ENCODE measurements around the gene ARHGAP28.

Gene ARHGAP28

GRCh38 chr18:6947338-6948030 lies 218.0 kb downstream of the ARHGAP28 start:
- H3K9me3 ChIP-seq (ENCODE audit: control insufficient read depth, insufficient read depth, low read depth, low read length), result no peaks in the 10 kb centered on the region
- H3K4me1 ChIP-seq (ENCODE audit: control insufficient read depth, insufficient read depth, low read length), result peaks cover 11% of the 10 kb centered on the region; the same call in 1 of the 2 replicates
- no peak overlapping the region for H3K4me3 ChIP-seq (ENCODE audit: low read depth, low read length)
- H3K9ac ChIP-seq (ENCODE audit: low read length), result no peak overlapping the region
- H3K27ac ChIP-seq (ENCODE audit: low read depth, low read length), result no peak overlapping the region
- no peaks in the 10 kb centered on the region for H3K27me3 ChIP-seq (ENCODE audit: control insufficient read depth, insufficient read depth, low read length)
- peaks cover 33% of the 10 kb centered on the region for H3K36me3 ChIP-seq (ENCODE audit: control insufficient read depth, insufficient read depth, low read length)

GRCh38 chr18:6948281-6949055 lies 219.0 kb downstream of the ARHGAP28 start:
- H3K36me3 ChIP-seq (ENCODE audit: control insufficient read depth, insufficient read depth, low read length), result peaks cover 32% of the 10 kb centered on the region
- H3K4me1 ChIP-seq (ENCODE audit: control insufficient read depth, insufficient read depth, low read length), result peaks cover 11% of the 10 kb centered on the region; the same call in 1 of the 2 replicates
- H3K9me3 ChIP-seq (ENCODE audit: control insufficient read depth, insufficient read depth, low read depth, low read length), result no peaks in the 10 kb centered on the region
- H3K27ac ChIP-seq (ENCODE audit: low read depth, low read length), result no peak overlapping the region
- no peaks in the 10 kb centered on the region for H3K27me3 ChIP-seq (ENCODE audit: control insufficient read depth, insufficient read depth, low read length)
- H3K9ac ChIP-seq (ENCODE audit: low read length), result no peak overlapping the region
- H3K4me3 ChIP-seq (ENCODE audit: low read depth, low read length), result no peak overlapping the region

- no peaks in the 10 kb centered on the region for H3K9me3 ChIP-seq (ENCODE audit: control insufficient read depth, insufficient read depth, low read depth, low read length)
- no peak overlapping the region for H3K27ac ChIP-seq (ENCODE audit: low read depth, low read length)
- H3K27me3 ChIP-seq (ENCODE audit: control insufficient read depth, insufficient read depth, low read length), result no peaks in the 10 kb centered on the region
- H3K36me3 ChIP-seq (ENCODE audit: control insufficient read depth, insufficient read depth, low read length), result peaks cover 43% of the 10 kb centered on the region
- no peak overlapping the region for H3K9ac ChIP-seq (ENCODE audit: low read length)
- H3K4me3 ChIP-seq (ENCODE audit: low read depth, low read length), result no peak overlapping the region
- peaks cover 11% of the 10 kb centered on the region; the same call in 1 of the 2 replicates for H3K4me1 ChIP-seq (ENCODE audit: control insufficient read depth, insufficient read depth, low read length)
These were observed 220.5 kb downstream of the ARHGAP28 start for GRCh38 chr18:6949800-6950586.

GRCh38 chr18:6950641-6951040 lies 221.1 kb downstream of the ARHGAP28 start:
- Histone ChIP-seq H3K9ac (ENCODE audit: low read length) (no peak overlapping the region), H3K4me1 (ENCODE audit: control insufficient read depth, insufficient read depth, low read length) (peaks cover 11% of the 10 kb centered on the region; the same call in 1 of the 2 replicates), H3K27ac (ENCODE audit: low read depth, low read length) (no peak overlapping the region), H3K27me3 (ENCODE audit: control insufficient read depth, insufficient read depth, low read length) (no peaks in the 10 kb centered on the region), H3K4me3 (ENCODE audit: low read depth, low read length) (no peak overlapping the region), H3K9me3 (ENCODE audit: control insufficient read depth, insufficient read depth, low read depth, low read length) (no peaks in the 10 kb centered on the region), H3K36me3 (ENCODE audit: control insufficient read depth, insufficient read depth, low read length) (peaks cover 43% of the 10 kb centered on the region)

- Histone ChIP-seq H3K27ac (ENCODE audit: low read depth, low read length) (no peak overlapping the region), H3K9ac (ENCODE audit: low read length) (no peak overlapping the region), H3K27me3 (ENCODE audit: control insufficient read depth, insufficient read depth, low read length) (no peaks in the 10 kb centered on the region), H3K4me1 (ENCODE audit: control insufficient read depth, insufficient read depth, low read length) (peaks cover 11% of the 10 kb centered on the region; the same call in 1 of the 2 replicates), H3K9me3 (ENCODE audit: control insufficient read depth, insufficient read depth, low read depth, low read length) (no peaks in the 10 kb centered on the region), H3K36me3 (ENCODE audit: control insufficient read depth, insufficient read depth, low read length) (peaks cover 43% of the 10 kb centered on the region), H3K4me3 (ENCODE audit: low read depth, low read length) (no peak overlapping the region)
These were observed 222.0 kb downstream of the ARHGAP28 start for GRCh38 chr18:6951336-6952090.

GRCh38 chr18:6954501-6954900 lies 225.0 kb downstream of the ARHGAP28 start:
- no peak overlapping the region for H3K9ac ChIP-seq (ENCODE audit: low read length)
- H3K27ac ChIP-seq (ENCODE audit: low read depth, low read length), result no peak overlapping the region
- peaks cover 39% of the 10 kb centered on the region for H3K36me3 ChIP-seq (ENCODE audit: control insufficient read depth, insufficient read depth, low read length)
- H3K9me3 ChIP-seq (ENCODE audit: control insufficient read depth, insufficient read depth, low read depth, low read length), result no peaks in the 10 kb centered on the region
- no peaks in the 10 kb centered on the region for H3K27me3 ChIP-seq (ENCODE audit: control insufficient read depth, insufficient read depth, low read length)
- H3K4me1 ChIP-seq (ENCODE audit: control insufficient read depth, insufficient read depth, low read length), result peaks cover 11% of the 10 kb centered on the region; the same call in 1 of the 2 replicates
- H3K4me3 ChIP-seq (ENCODE audit: low read depth, low read length), result no peak overlapping the region

GRCh38 chr18:6955304-6955703 lies 225.8 kb downstream of the ARHGAP28 start:
- Histone ChIP-seq H3K36me3 (ENCODE audit: control insufficient read depth, insufficient read depth, low read length) (peaks cover 44% of the 10 kb centered on the region), H3K4me3 (ENCODE audit: low read depth, low read length) (no peak overlapping the region), H3K27ac (ENCODE audit: low read depth, low read length) (no peak overlapping the region), H3K27me3 (ENCODE audit: control insufficient read depth, insufficient read depth, low read length) (no peaks in the 10 kb centered on the region), H3K9me3 (ENCODE audit: control insufficient read depth, insufficient read depth, low read depth, low read length) (no peaks in the 10 kb centered on the region), H3K9ac (ENCODE audit: low read length) (no peak overlapping the region), H3K4me1 (ENCODE audit: control insufficient read depth, insufficient read depth, low read length) (peaks cover 11% of the 10 kb centered on the region; the same call in 1 of the 2 replicates)

GRCh38 chr18:6956495-6956894 lies 227.0 kb downstream of the ARHGAP28 start:
- no peak overlapping the region for H3K4me3 ChIP-seq (ENCODE audit: low read depth, low read length)

GRCh38 chr18:6956999-6957398 lies 227.5 kb downstream of the ARHGAP28 start:
- peaks cover 56% of the 10 kb centered on the region for H3K36me3 ChIP-seq (ENCODE audit: control insufficient read depth, insufficient read depth, low read length)
- no peak overlapping the region for H3K27ac ChIP-seq (ENCODE audit: low read depth, low read length)
- no peaks in the 10 kb centered on the region for H3K9me3 ChIP-seq (ENCODE audit: control insufficient read depth, insufficient read depth, low read depth, low read length)
- H3K4me1 ChIP-seq (ENCODE audit: control insufficient read depth, insufficient read depth, low read length), result peaks cover under 1% of the 10 kb centered on the region; the same call in 1 of the 2 replicates
- H3K27me3 ChIP-seq (ENCODE audit: control insufficient read depth, insufficient read depth, low read length), result no peaks in the 10 kb centered on the region
- H3K4me3 ChIP-seq (ENCODE audit: low read depth, low read length), result no peak overlapping the region
- H3K9ac ChIP-seq (ENCODE audit: low read length), result no peak overlapping the region

More at GRCh38 chr18:6956495-6956894, 227.0 kb downstream of the ARHGAP28 start:
- H3K4me1 ChIP-seq (ENCODE audit: control insufficient read depth, insufficient read depth, low read length), result peaks cover 5% of the 10 kb centered on the region; the same call in 1 of the 2 replicates
- no peaks in the 10 kb centered on the region for H3K9me3 ChIP-seq (ENCODE audit: control insufficient read depth, insufficient read depth, low read depth, low read length)
- H3K36me3 ChIP-seq (ENCODE audit: control insufficient read depth, insufficient read depth, low read length), result peaks cover 53% of the 10 kb centered on the region
- H3K27me3 ChIP-seq (ENCODE audit: control insufficient read depth, insufficient read depth, low read length), result no peaks in the 10 kb centered on the region
- no peak overlapping the region for H3K9ac ChIP-seq (ENCODE audit: low read length)
- H3K27ac ChIP-seq (ENCODE audit: low read depth, low read length), result no peak overlapping the region

- H3K36me3 ChIP-seq (ENCODE audit: control insufficient read depth, insufficient read depth, low read length), result peaks cover 64% of the 10 kb centered on the region
- H3K9me3 ChIP-seq (ENCODE audit: control insufficient read depth, insufficient read depth, low read depth, low read length), result no peaks in the 10 kb centered on the region
- no peak overlapping the region for H3K4me3 ChIP-seq (ENCODE audit: low read depth, low read length)
- no peak overlapping the region for H3K9ac ChIP-seq (ENCODE audit: low read length)
- no peak overlapping the region for H3K27ac ChIP-seq (ENCODE audit: low read depth, low read length)
- H3K27me3 ChIP-seq (ENCODE audit: control insufficient read depth, insufficient read depth, low read length), result no peaks in the 10 kb centered on the region
- no peaks in the 10 kb centered on the region for H3K4me1 ChIP-seq (ENCODE audit: control insufficient read depth, insufficient read depth, low read length)
These were observed 229.6 kb downstream of the ARHGAP28 start for GRCh38 chr18:6959110-6959509.

Measured in HUES6 (cell line).